ENCODE data around the gene SOX10.

DNA sequence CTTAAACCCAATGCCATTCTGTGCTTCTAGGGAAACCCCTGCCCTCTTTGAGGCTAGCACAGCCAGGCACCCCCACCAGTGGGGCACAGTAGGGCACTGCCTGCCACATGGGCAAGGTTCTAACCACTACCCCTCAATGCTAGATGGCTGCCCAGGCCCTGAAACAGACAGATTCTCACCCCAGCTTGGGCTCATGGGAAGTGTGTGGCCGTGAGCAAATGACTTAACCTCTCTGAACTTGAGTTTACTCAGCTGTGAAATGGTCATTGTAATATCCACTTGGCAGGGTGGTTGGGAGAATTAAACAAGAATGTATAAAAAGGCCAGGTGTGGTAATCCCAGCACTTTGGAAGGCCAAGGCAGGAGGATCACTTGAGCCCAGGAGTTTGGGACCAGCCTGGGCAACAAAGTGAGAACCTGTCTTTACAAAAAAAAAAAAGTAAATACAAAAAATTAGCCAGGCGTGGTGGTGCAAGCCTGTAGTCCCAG lies 53.4 kb downstream of the SOX10 start:
- no peak for TF ChIP-seq CTCF (IDR thresholded peaks at IDR 0.05)
- TF ChIP-seq MXD4 (CRISPR knock-in tag; IDR thresholded peaks at IDR 0.05; ENCODE audit: borderline replicate concordance): no peak
- TF ChIP-seq, protein P1, sequence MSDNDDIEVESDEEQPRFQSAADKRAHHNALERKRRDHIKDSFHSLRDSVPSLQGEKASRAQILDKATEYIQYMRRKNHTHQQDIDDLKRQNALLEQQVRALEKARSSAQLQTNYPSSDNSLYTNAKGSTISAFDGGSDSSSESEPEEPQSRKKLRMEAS (CRISPR knock-in tag; IDR thresholded peaks at IDR 0.05): no peak
- TF ChIP-seq E2F1 (CRISPR knock-in tag; IDR thresholded peaks at IDR 0.05): no peak
- no peak for TF ChIP-seq ETV6 (CRISPR knock-in tag; IDR thresholded peaks at IDR 0.05)
- TF ChIP-seq NFE2L1 (CRISPR knock-in tag; IDR thresholded peaks at IDR 0.05): no peak
- TF ChIP-seq, protein P2, sequence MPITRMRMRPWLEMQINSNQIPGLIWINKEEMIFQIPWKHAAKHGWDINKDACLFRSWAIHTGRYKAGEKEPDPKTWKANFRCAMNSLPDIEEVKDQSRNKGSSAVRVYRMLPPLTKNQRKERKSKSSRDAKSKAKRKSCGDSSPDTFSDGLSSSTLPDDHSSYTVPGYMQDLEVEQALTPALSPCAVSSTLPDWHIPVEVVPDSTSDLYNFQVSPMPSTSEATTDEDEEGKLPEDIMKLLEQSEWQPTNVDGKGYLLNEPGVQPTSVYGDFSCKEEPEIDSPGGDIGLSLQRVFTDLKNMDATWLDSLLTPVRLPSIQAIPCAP (CRISPR knock-in tag; IDR thresholded peaks at IDR 0.05): no peak
- no peak for TF ChIP-seq FOXJ3 (CRISPR knock-in tag; IDR thresholded peaks at IDR 0.05; ENCODE audit: borderline replicate concordance)
- TF ChIP-seq SMAD3 (CRISPR knock-in tag; IDR thresholded peaks at IDR 0.05; ENCODE audit: borderline replicate concordance): no peak
- no peak for TF ChIP-seq JUN (CRISPR knock-in tag; IDR thresholded peaks at IDR 0.05)

Data from WTC11 (cell line).